ENCODE data around the gene HMGA1.

HMGA1 gene

DNA sequence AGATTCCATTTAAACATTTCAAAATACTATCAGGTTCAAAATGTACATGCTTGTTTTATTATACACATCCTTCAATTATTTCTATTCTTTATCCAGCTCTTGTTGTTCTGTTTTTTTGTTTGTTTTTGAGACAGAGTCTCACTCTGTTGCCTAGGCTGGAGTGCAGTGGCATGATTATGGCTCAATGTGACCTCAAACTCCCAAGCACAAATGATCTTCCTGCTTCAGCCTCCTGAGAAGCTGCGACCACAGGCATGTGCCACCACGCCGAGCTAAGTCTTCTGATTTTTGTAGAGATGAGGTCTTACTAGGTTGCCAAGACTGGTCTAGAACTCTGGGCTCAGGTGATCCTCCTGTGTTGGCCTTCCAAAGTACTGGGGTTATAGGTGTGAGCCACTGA lies 56.3 kb downstream of the HMGA1 start:
- DNase-seq (ENCODE audit: low read depth): no peak

GRCh38 chr6:34295721-34296120 lies 59.0 kb downstream of the HMGA1 start:
- no peak for DNase-seq (ENCODE audit: low read depth)
